ENCODE data around the gene YWHAH. TPM values are rescaled to one million over a fixed set of nuclear protein-coding genes. Genes with fewer than 3 reads are reported as not detected.

The YWHAH gene
- 213 TPM for total RNA-seq

- peak; percentile 97 for DNase-seq (ENCODE audit: low spot score)
Measured at GRCh38 chr22:31943978-31944699, at the start of gene YWHAH. YWHAH (plus strand) TSS chr22:31944535; CDS start chr22:31944734, 199 bp downstream.

GRCh38 chr22:31895411-31896123, 48.8 kb upstream of the YWHAH start:
- no peak for DNase-seq (ENCODE audit: low spot score)

DNA sequence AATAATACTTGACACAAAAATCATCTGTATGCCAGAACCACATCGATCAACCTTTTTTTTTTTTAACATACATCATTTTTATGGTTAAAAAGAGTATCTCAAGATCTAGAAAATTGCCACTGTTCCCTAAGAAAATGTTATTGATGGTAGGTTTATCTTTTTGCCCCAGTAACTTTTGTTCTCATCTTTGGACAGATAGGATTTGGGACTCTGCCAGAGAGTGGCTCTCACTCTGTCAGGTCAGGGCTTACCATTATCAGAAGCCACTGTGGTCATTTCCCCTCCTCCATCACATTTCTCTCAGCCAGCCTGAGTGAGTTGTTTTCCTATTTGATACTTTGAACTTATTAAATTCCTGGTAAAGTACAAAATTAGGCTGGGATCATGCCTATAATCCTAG, 47.9 kb upstream of the YWHAH start:
- DNase-seq (ENCODE audit: low spot score): no peak

DNA sequence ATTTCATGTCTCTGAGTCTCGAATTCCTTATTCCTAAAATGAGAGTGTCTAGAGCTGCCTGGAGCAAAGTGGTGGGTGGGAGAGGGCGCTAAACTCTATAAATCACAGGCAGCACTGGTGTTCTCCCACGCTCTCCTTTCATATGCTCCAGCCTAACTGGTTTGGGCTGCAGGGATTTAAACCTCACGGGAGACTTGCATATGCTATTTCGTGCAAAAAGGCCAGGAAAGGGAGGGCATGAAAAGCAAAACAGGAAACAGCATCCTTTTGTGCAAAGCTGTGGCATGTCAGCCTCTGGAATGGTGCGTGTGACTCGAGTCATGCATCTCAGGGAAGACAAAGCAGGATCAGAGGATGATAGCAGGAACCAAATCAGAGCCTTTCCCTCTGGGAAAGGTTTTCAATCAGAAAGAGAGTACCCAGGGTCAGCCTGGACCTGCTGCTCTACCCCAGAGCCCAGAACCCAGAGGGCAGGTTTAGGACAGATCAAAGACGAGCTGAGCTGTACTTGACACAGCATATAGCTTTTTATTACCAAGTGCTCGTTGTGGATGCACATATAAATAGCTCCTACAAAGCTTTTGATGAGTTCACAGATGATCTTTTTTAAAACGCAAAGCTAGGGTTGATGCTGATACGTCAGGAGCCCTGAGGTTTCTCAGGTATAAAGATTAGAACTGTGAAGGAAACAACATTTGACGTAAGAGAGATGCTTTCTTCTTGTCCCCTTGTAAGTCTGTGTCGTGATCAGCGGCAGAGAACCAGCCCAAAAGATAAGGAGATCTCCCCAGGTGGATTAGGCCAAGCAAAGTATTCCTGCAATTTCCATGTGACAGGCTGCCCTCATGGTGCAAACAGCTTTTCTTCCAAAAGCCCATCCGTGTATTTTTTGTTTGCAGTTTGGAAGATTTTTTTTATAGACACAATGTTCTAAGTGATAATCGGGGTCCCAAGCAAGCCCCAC, 46.2 kb upstream of the YWHAH start:
- no peak for DNase-seq (ENCODE audit: low spot score)

- DNase-seq (ENCODE audit: low spot score): no peak
Measured at GRCh38 chr22:31898926-31899325, 45.4 kb upstream of the YWHAH start.

GRCh38 chr22:31899669-31900068, 44.7 kb upstream of the YWHAH start:
- DNase-seq (ENCODE audit: low spot score): no peak

DNA sequence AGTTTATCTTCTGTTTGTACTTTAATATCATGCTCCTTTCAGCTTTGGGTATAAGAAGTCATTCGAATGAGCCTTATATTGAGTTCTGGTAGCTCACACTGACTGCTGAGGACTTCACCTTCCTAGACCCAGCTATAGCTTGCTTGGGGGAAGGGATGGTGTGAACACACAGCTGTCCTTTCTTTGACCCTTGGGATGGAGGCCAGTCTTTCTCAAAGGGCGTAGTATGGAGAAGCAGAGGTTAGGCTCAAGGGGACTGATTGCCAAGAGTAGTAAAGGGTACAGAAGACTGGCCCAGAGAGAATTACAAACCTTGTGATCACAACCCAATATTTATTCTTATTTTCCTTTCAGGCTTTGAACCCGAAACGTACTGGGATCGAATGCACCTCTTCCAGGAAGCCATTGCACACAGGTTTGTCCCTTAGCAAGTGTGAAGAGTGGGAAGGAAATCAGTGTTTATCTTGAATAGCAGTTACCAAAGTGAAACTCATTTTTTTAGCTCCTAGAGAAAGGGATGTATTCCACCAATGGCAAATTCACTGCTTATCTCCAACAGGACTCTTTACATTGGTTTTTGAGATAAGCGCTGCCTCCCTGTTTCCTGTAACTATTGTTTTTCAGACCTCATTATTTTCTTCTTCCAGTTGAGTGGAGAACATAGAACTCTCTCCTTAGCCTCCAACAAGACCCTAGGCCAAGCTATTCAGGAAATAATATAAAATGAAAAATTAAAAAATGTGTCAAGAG, 42.8 kb upstream of the YWHAH start:
- no peak for DNase-seq (ENCODE audit: low spot score)

GRCh38 chr22:31904651-31905050, 39.7 kb upstream of the YWHAH start:
- DNase-seq (ENCODE audit: low spot score): no peak

DNA sequence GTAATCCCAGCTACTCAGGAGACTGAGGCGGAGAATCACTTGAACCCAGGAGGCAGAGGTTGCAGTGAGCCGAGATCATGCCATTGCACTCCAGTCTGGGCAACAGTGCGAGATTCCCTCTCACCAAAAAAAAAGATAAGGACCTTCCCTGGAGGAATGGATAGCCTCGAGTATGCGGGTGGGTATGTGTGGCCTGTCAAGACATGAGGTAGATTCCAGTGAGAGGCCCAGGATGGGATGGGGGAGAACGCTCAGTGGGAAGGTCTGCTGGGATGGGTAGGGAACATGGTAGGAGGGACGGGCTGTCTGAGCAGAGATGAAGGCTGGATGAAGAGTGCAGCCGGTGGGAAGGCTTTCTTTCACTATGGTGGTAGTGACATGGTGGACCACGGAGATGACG, 39.0 kb upstream of the YWHAH start:
- DNase-seq (ENCODE audit: low spot score): no peak

- no peak for DNase-seq (ENCODE audit: low spot score)
Measured at GRCh38 chr22:31906086-31906485, 38.2 kb upstream of the YWHAH start.

GRCh38 chr22:31906569-31906968, 37.8 kb upstream of the YWHAH start:
- DNase-seq (ENCODE audit: low spot score): no peak

DNA sequence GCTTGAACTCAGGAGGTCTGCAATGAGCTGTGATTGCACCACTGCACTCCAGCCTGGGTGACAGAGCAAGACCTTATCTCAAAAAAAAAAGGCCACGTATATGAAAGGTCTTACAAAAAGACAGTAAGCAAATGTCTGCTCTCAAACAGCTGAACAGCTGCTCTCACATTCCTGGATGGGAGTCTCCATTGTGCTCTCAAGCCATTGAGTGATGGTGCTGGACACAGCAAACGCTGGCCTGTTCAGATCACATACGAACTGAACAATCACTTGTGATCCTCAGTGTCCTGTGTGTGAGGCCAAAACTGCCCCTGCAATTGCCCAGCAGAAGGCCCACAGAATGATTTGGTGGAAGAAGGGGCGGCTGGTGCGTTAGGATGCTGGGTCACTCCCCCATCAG, 34.4 kb upstream of the YWHAH start:
- DNase-seq (ENCODE audit: low spot score): no peak

DNA sequence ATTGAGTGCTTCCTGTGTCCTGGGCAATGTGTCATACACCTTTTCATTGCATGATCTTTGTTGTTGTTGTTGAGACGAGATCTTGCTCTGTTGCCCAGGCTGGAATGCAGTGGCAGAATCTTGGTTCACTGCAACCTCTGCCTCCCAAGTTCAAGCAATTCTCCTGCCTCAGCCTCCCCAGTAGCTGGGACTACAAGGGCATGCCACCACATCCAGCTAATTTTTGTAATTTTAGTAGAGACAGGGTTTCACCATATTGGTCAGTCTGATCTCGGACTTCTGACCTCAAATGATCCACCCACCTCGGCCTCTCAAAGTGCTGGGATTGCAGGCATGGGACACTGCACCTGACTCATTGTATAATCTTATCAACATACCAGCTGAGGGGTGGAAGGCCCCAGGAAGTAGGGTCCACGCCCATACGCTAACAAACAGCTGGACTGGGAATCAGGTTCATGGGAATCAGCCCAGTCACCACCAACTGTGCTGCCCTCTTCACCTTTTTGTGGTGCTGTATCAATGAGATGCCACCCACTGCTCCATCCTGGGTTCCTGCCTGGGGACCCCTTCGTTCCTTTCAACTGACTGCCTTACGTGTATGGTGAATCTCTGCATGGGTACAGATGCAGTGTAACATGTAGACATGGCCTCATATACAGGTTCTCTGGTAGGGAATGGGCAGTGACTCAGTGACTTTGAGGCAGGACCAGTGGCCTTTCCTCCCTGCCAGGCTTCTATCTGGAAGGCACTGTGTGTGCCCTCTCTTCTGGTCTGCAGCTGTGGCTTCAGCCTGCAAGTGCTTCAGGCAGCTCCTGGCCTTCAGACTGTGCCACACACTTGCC, 32.5 kb upstream of the YWHAH start:
- DNase-seq (ENCODE audit: low spot score): no peak

DNA sequence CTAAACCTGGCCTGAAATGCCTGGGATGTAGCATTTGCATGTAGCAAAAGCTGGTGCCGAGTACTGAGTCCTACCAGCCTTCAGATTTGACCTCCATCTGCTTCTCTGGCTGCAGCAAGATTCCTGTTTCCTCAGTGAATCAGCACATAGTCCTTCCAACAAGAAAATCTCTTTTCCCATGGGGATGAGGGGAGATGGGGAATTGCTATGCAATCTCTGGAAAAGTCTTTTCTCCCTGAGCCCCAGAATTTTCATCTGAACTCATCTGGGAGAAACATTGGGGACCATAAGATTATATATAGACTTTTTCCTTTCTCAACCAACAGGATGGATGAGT, 32.0 kb upstream of the YWHAH start:
- DNase-seq (ENCODE audit: low spot score): no peak

DNA sequence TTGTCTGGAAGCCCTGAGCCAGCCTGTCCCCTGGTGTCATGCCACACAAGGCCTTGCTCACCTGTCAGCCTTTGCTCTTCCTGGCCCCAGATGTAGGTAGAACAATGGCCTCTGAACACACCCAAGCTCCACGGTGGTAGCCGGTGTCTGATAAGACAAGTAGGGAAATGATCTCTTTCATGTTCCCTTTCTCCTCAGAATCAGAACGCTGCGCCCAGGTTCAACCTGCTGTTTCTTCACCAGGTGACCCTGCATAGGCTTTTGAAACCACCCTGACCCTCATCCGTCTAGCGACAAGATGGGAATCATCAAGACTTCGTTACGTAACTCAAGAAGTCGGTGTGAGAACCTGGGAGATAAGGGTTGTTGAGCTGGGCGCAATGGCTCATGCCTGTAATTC, 28.7 kb upstream of the YWHAH start:
- DNase-seq (ENCODE audit: low spot score): peak; percentile 22

DNA sequence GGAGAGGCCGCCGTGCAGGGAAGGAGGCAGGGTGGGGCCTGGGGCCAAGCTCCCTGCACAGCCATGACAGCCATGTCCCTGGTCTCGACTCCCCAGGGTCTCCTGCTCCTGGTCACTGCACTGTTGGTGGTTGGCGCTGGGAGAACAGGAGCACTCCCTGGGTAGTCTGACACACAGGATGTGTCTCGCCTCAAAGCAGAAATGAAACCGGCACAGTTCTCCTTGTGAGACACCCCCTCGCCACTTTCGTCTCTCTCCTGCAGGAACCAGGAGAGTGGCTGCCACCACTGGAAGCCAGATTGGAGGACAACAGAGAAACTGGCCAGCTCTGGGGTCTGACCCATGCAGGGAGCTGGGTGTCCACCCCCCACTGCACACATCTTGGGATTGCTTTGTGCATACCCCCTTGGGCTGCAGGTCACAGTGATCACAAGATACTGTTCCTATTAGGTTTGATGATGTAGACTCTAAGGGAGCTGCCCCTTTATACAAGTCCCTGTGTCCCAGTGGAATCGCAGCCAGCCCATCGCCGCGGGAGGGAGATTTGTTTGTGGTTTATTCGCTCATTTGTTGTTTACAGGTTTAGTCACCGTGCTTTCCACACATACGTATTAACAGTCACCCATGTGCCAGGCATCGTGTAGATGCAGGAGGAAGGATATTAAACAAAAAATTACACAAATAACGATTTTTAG, 27.0 kb upstream of the YWHAH start:
- DNase-seq (ENCODE audit: low spot score): no peak

DNA sequence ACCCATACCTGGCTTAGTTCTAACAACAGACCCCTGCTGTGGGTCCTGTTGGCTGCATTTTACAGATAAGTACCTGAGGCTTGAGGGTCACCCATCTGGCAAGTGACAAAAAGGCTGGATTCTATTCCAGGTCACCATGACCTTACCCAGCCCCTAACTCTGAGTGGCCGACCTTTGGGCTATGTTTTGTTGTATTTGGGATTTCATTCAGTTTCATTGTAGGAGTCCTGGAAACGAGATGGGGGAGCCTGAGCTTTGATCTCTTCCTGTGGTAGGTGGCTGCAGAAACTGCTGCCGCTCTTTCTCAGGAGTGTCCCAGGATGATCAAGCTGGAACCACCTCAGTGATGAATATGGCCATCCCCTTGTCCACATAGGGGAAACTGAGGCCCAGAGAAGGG, 24.6 kb upstream of the YWHAH start:
- DNase-seq (ENCODE audit: low spot score): no peak

DNA sequence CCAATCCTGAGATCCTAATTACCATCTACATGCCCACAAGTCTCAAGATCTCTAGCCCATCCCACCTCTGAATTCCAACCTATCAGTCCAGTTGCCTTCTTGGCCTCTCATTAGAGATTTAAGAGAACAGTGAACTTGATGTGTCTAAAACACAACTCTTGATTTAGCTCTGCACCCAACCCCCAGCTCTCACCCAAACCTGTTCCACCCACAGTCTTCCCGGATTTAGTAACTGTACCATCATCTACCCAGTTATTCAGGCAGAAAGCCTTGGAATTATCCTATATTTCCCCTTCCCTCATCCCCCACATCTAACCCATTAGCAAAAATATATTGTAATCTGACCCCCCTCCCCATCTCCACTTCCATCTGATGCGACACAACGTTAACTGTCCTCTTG, 24.0 kb upstream of the YWHAH start:
- DNase-seq (ENCODE audit: low spot score): no peak

- no peak for DNase-seq (ENCODE audit: low spot score)
Measured at GRCh38 chr22:31921106-31921505, 23.2 kb upstream of the YWHAH start.

DNA sequence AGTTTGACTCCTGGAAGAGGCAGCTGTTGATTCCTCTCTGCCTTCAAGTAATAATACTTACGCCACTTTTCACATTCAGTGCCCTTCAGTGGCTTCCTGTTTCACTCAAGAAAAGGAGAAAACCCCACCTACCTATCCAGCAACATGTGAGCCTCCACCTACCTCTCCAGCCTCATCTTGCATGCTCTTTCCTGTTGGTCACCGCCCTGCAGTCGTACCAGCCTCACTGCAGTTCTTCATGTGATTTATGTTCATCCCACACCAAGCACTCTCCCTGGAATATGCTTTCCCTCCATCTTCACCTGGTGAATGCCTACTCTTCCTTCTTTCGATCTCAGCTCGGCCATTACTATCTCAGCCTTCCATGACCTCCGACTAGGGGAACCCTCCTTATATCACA, 21.8 kb upstream of the YWHAH start:
- DNase-seq (ENCODE audit: low spot score): no peak

All from mucosa of gallbladder (tissue), 1 donor.